GM12875 (cell line): Measurements from ENCODE around the gene PEX16.
A peak's percentile ranks its signal among the peaks of the same experiment; 100 is the strongest.

ENCODE experiments used
- H3K4me3 ChIP-seq: one replicate; pipeline ENCODE4 v1.5.1; 2011; ENCODE audit warnings: low read depth, low read length, control low read depth
- TF ChIP-seq, protein P1 (sequence below): IDR thresholded peaks from 2 replicates; pipeline ENCODE4 v1.5.1; 2011; ENCODE audit warnings: low read depth, mild to moderate bottlenecking, control low read depth, inconsistent platforms, low read length, moderate library complexity, borderline replicate concordance; ENCODE audit not compliant: insufficient read depth

Gene PEX16

DNA sequence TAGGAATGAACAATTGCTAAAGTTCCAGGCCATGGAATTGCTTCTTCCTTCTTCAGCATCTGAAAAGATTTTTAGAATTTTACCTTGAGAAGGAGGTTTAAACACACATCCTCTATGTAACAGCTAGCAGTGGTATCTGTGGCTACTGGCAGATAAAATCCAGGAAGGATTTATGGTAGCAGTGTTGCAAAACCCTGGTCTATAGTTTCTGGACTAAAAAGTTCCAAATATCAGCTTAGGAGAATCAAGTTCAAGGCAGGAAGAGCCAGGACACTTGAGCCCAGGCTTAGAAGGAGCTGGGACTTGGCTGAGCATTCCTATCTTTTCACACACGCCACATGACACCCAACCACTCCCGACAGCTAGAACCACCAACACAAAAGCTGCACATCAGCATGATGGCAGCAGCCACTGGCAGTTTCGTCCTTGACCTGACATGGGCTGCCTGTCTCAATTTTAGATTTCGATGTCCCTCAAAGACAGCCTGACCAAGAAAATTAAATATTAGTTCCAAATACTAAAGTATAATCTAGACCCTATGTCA lies 18.9 kb upstream of the PEX16 start:
- H3K4me3 ChIP-seq: no peak overlapping the region
- TF ChIP-seq, protein P1, sequence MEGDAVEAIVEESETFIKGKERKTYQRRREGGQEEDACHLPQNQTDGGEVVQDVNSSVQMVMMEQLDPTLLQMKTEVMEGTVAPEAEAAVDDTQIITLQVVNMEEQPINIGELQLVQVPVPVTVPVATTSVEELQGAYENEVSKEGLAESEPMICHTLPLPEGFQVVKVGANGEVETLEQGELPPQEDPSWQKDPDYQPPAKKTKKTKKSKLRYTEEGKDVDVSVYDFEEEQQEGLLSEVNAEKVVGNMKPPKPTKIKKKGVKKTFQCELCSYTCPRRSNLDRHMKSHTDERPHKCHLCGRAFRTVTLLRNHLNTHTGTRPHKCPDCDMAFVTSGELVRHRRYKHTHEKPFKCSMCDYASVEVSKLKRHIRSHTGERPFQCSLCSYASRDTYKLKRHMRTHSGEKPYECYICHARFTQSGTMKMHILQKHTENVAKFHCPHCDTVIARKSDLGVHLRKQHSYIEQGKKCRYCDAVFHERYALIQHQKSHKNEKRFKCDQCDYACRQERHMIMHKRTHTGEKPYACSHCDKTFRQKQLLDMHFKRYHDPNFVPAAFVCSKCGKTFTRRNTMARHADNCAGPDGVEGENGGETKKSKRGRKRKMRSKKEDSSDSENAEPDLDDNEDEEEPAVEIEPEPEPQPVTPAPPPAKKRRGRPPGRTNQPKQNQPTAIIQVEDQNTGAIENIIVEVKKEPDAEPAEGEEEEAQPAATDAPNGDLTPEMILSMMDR: no peak

DNA sequence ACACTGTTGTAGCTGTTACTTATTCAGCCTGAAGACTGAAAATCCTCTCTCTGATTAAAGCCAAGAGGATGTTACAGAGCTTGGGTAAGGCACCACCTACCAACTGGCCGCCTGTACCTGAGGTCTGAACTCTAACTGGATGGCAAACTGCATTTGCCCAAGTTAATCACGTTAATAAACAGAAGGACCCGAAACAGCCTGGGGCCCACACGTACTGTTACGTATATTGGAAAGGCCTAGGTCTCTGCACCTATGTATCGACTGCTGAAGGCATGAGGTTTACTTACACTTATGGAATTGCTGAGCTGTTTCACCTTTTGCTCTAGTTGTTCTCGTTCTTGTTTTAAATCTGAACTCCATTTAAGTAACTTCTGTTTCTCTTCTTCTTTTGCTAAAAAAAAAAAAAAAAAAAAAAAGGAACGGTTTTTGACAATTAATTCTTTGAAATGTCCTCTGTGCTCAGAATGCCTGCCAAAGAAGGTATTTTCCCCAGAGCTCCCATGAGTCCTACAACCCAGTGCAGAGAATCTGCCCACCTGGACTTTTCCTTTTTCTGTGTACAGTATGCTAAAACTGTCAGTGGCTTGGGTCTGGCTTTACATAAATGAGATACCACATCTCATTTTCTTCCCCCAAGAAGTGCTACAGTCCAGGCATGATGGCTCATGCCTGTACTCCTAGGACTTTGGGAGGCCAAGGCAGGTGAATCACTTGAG lies 17.8 kb upstream of the PEX16 start:
- H3K4me3 ChIP-seq: no peak overlapping the region
- TF ChIP-seq, protein P1: no peak

DNA sequence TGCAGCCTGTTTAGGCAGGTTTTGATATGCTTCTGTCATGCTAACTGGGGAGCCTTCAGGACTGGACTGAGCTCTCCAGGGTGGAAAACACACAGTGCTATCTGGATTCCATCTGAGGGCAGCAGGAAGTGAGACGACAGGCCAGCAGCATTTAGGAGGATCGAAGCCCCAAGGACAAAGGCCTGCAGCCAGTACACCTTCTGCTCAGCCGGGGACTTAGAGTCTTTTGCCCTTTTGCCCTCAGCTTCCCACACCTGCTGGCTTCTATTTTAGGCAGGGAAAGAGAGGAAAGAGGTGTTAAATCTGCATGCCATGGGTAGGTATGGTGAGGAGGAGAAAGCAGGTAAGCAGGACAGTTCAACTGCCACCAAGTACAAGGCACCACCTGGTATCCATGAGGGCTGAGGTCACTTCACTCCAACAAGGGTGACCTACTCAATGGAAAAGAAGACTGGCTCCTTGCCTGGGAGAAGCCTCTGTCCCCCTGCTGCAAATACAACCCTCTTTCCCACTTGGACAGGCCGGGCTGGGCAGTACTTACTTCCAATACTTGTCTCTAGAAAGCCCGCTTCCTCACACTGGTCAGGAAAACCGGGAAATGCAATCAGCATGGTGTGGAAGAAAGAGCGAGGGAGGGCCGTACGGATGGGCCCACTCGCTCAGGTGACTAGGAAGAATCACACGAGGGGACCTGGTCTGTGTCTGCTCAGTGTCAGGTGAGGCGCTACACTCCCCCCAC lies 17.1 kb upstream of the PEX16 start:
- H3K4me3 ChIP-seq: no peak overlapping the region
- TF ChIP-seq, protein P1: no peak

DNA sequence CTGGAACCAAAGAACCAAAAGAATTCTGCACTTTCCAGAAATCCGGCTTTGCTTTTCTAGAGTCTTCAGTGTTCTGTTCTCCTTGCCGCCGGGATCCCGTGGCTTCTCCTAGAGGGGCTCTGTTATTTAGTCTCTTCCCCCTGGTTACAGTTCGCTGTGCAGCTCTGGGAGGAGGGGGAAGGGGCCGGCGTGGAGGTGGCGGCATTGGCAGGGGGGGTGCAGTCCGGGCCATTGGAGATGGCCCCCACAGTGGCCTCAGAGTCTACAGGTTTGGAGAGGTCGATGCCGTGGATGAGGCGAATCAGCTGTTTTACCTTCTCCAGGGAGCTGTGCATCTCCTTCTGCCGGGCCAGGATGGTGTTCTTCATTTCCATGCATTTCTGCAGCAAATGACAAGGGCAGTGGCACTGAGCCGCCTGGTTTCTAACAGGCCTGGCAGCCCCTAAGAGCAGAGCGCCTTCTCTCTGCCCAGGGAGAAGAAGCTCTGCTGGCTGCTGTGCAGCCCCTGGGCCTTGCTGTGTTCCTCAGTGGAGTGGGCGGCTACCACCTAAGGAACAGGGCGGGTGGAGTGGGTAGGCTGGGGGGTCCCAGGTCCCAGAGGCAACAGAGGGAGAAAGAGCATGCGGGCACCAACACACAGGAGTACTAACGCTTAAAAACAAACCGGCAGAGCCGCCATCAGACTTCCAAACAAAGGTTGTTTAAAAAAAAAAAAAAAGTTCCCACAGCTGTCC lies 16.3 kb upstream of the PEX16 start:
- no peak overlapping the region for H3K4me3 ChIP-seq
- TF ChIP-seq, protein P1: no peak

DNA sequence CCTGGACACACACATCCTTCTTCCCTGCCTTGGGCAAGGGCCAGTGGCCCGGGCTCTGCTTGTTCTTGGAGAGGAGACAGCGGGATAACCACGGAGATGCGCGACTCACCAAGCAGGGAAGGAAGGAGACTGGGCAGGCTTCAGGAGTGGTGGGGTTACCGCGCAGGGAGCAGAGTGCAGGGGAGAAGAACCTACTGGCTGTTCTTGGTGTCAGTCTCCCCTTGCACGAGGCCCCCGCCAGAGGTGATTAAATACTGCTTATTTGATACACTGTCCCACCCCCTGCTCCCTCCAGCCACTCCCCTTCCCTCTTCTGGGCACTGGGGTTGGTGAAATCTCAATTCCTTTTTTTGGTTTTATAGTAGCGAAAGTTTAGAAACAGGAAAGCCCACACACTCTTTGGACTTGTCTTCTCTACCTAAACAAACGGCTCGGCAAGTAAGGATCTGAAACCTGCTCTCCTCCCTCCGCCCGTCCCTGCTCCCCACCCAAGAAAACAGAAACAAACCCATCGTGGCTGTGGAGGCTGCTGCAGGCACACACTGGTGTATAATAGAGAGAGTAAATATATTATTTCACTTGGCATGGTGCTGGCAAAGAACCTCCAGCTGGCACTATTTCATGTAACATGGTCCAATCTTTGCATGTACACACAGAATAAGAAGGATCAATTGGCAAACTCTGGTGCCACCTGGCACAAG lies 15.6 kb upstream of the PEX16 start:
- TF ChIP-seq, protein P1: no peak
- peak overlapping the region; percentile 24 for H3K4me3 ChIP-seq

DNA sequence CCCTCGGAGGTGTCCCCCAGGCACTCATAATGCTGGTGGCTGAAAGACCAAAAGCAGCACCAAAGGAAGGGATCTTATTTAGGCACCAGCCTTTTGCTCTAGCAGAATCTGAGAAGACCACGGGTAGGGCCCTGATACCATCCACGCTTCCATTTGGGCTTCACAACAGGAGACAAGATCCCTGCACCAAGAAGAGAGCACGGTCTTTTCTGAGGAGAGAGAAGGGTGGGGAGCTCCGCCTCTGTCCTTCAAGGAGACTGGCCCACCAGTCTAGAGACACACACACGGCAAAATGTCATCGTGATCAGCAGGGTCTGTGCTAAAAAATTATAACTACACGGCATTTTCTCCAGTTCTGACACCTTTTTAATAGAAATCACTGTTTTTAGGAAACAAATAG lies 14.5 kb upstream of the PEX16 start:
- TF ChIP-seq, protein P1: no peak
- H3K4me3 ChIP-seq: no peak overlapping the region
